Measurements from ENCODE around the gene CPLX1. TPM values are rescaled to one million over a fixed set of nuclear protein-coding genes. Genes with fewer than 3 reads are reported as not detected.

Gene CPLX1
- total RNA-seq, 1 donor = not detected

DNA sequence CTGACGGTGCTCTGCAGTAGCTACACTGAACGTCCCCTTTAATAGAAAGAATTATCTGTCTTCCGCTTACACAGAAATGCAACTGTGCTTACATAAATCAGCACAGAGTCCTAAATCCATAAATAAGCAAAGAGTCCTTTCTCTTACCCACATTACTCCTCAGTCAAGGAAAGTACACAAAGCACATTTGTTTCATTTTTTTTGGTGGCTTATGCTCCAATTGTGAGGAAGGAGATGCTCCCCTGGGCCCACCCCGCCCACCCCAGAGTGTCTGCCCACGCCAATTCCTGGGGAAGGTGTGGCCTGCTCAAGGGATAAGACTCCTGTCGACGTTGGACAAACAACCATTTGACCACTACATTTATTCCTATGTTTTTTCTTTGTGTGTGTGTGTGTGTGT lies 53.8 kb downstream of the CPLX1 start:
- H3K27ac ChIP-seq (ENCODE audit: low read depth, low read length) = peak overlapping the region; percentile 10
- H3K27me3 ChIP-seq (ENCODE audit: insufficient read depth, low read length) = no peaks in the 10 kb centered on the region
- peak; percentile 43 for DNase-seq (ENCODE audit: insufficient read length, low spot score, missing footprints)
- H2AFZ ChIP-seq (ENCODE audit: low read length) = no peak overlapping the region
- peaks cover 72% of the 10 kb centered on the region for H3K36me3 ChIP-seq (ENCODE audit: insufficient read depth, low read length)
- H4K20me1 ChIP-seq (ENCODE audit: insufficient read depth, low read length) = peaks cover 71% of the 10 kb centered on the region
- peaks cover 4% of the 10 kb centered on the region for H3K4me1 ChIP-seq (ENCODE audit: insufficient read depth, low read length)
- no peak overlapping the region for H3K4me2 ChIP-seq (ENCODE audit: insufficient read depth, low read length)
- no peaks in the 10 kb centered on the region for H3K9me3 ChIP-seq (ENCODE audit: low read depth, low read length)
- H3K4me3 ChIP-seq (ENCODE audit: insufficient read depth, low read length) = no peak overlapping the region
- TF ChIP-seq, protein P1, sequence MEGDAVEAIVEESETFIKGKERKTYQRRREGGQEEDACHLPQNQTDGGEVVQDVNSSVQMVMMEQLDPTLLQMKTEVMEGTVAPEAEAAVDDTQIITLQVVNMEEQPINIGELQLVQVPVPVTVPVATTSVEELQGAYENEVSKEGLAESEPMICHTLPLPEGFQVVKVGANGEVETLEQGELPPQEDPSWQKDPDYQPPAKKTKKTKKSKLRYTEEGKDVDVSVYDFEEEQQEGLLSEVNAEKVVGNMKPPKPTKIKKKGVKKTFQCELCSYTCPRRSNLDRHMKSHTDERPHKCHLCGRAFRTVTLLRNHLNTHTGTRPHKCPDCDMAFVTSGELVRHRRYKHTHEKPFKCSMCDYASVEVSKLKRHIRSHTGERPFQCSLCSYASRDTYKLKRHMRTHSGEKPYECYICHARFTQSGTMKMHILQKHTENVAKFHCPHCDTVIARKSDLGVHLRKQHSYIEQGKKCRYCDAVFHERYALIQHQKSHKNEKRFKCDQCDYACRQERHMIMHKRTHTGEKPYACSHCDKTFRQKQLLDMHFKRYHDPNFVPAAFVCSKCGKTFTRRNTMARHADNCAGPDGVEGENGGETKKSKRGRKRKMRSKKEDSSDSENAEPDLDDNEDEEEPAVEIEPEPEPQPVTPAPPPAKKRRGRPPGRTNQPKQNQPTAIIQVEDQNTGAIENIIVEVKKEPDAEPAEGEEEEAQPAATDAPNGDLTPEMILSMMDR (IDR thresholded peaks at IDR 0.05; ENCODE audit: extremely low read depth, low read depth, low read length) = no peak
- peaks cover 93% of the 10 kb centered on the region for H3K79me2 ChIP-seq (ENCODE audit: insufficient read depth, low read length)

DNA sequence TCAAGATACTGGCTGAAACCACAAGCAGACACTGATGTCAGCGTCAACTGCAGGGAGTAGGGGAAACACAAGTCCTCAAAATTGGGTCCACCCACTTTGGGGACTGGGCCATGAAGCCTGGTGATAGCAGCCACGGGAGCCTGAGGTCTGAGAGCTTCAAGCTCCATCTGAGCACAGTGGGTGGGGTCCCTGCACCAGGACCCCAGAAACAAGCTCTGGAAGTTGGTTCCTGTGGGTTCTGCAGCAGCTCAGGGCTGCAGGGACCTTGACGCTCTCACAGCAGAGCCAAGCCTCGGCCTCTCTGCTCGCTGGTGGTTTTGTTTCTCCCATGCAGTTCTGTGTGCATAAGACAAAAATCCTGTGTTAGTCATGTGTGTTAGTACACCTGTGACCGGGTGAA lies 54.5 kb downstream of the CPLX1 start:
- Histone ChIP-seq H3K27me3 (ENCODE audit: insufficient read depth, low read length) (no peaks in the 10 kb centered on the region), H3K27ac (ENCODE audit: low read depth, low read length) (no peak overlapping the region), H2AFZ (ENCODE audit: low read length) (no peak overlapping the region), H3K4me2 (ENCODE audit: insufficient read depth, low read length) (no peak overlapping the region), H3K79me2 (ENCODE audit: insufficient read depth, low read length) (peaks cover 95% of the 10 kb centered on the region), H3K4me3 (ENCODE audit: insufficient read depth, low read length) (no peak overlapping the region), H3K9me3 (ENCODE audit: low read depth, low read length) (no peaks in the 10 kb centered on the region), H3K36me3 (ENCODE audit: insufficient read depth, low read length) (peaks cover 73% of the 10 kb centered on the region), H3K4me1 (ENCODE audit: insufficient read depth, low read length) (peaks cover 8% of the 10 kb centered on the region), H4K20me1 (ENCODE audit: insufficient read depth, low read length) (peaks cover 71% of the 10 kb centered on the region)
- TF ChIP-seq, protein P1 (IDR thresholded peaks at IDR 0.05; ENCODE audit: extremely low read depth, low read depth, low read length) = no peak
- DNase-seq (ENCODE audit: insufficient read length, low spot score, missing footprints) = peak; percentile 69

DNA sequence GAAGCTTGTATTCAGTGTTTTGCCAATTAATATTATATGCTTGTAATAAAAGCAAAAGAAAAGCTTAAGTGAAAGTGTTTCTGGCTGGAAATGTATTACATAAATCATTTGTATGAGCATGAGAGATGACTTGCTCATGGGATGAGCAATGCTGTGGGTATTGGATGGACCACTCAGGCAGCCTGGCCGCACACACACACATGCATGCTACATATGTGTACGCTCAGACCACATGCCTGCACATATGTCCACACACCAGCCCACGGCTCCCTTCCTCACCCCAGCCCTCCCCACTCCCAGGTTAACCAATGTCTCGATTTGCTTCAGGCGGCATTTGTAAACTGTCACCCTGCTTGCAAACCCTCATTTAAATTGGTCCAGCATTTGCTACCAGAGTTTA lies 55.9 kb downstream of the CPLX1 start:
- Histone ChIP-seq H3K27me3 (ENCODE audit: insufficient read depth, low read length) (no peaks in the 10 kb centered on the region), H3K27ac (ENCODE audit: low read depth, low read length) (no peak overlapping the region), H3K9me3 (ENCODE audit: low read depth, low read length) (no peaks in the 10 kb centered on the region), H4K20me1 (ENCODE audit: insufficient read depth, low read length) (peaks cover 71% of the 10 kb centered on the region), H3K36me3 (ENCODE audit: insufficient read depth, low read length) (peaks cover 73% of the 10 kb centered on the region), H2AFZ (ENCODE audit: low read length) (no peak overlapping the region), H3K4me1 (ENCODE audit: insufficient read depth, low read length) (peaks cover 17% of the 10 kb centered on the region), H3K4me2 (ENCODE audit: insufficient read depth, low read length) (no peak overlapping the region), H3K79me2 (ENCODE audit: insufficient read depth, low read length) (peaks cover 87% of the 10 kb centered on the region), H3K4me3 (ENCODE audit: insufficient read depth, low read length) (no peak overlapping the region)
- TF ChIP-seq, protein P1 (IDR thresholded peaks at IDR 0.05; ENCODE audit: extremely low read depth, low read depth, low read length) = no peak
- peak; percentile 81 for DNase-seq (ENCODE audit: insufficient read length, low spot score, missing footprints)

DNA sequence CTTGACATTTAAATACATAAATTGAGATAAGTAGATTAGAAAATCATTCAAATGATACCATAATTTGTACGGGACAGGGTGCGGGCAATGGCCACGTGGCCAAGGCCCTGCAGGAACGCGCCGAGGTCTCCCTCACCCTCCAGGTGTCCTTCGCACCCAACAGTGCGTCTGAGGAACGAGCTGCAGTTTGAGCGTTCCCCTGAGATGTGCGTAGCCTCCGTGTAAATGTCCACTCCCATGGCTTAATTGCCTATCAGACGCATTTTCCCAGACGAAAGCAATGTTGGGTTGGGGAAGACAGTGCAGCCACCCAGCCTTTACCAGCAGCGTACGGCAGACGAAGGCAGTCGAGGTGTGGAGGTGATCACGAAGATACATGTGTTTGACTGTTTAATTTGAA lies 56.4 kb downstream of the CPLX1 start:
- Histone ChIP-seq H4K20me1 (ENCODE audit: insufficient read depth, low read length) (peaks cover 75% of the 10 kb centered on the region), H2AFZ (ENCODE audit: low read length) (no peak overlapping the region), H3K9me3 (ENCODE audit: low read depth, low read length) (no peaks in the 10 kb centered on the region), H3K4me3 (ENCODE audit: insufficient read depth, low read length) (no peak overlapping the region), H3K79me2 (ENCODE audit: insufficient read depth, low read length) (peaks cover 82% of the 10 kb centered on the region), H3K27ac (ENCODE audit: low read depth, low read length) (no peak overlapping the region), H3K27me3 (ENCODE audit: insufficient read depth, low read length) (no peaks in the 10 kb centered on the region), H3K36me3 (ENCODE audit: insufficient read depth, low read length) (peaks cover 71% of the 10 kb centered on the region), H3K4me2 (ENCODE audit: insufficient read depth, low read length) (no peak overlapping the region), H3K4me1 (ENCODE audit: insufficient read depth, low read length) (peaks cover 17% of the 10 kb centered on the region)
- DNase-seq (ENCODE audit: insufficient read length, low spot score, missing footprints) = peak; percentile 52
- TF ChIP-seq, protein P1 (IDR thresholded peaks at IDR 0.05; ENCODE audit: extremely low read depth, low read depth, low read length) = no peak

All from osteoblast (primary cell).